ENCODE measurements around the gene CCDC47. TPM values are rescaled to one million over a fixed set of nuclear protein-coding genes. Genes with fewer than 3 reads are reported as not detected.

Gene CCDC47
- total and polyA plus RNA-seq, 2 of the 13 experiments (the other 11 are each of a cell fraction or from before 2014, with no cell fraction given): 59.3 to 99.5 TPM

GRCh38 chr17:63704259-63704576 is 69.2 kb downstream of the CCDC47 start (continued):
- no peak for TF ChIP-seq KIAA2018 (CRISPR knock-in tag; IDR thresholded peaks at IDR 0.05; ENCODE audit: borderline replicate concordance)

- H3K27me3 ChIP-seq (ENCODE audit: control insufficient read depth in 1 of 2, insufficient read depth in 2 of 2, low read length in 2 of 2): no peaks in the 10 kb centered on the region
- in situ Hi-C loops (cut with HindIII; ENCODE audit: extremely low pct_ligation_motif_present, low pct_unique_long_range_greater_than_20kb): no loop called here
- no peak for FAIRE-seq
- ChIA-PET CTCF (ENCODE audit: low intra/inter-chr PET ratio, low total read pairs) (no interaction called here), POLR2A (no interaction called here)
- intact Hi-C loops (cut with micrococcal nuclease; ENCODE audit: unreplicated experiment): no loop called here
- no peaks in the 10 kb centered on the region for H3K9me3 ChIP-seq (ENCODE audit: low read length)
- DNase-seq (ENCODE audit: low spot score): no peak
- no peak overlapping the region for H2AFZ ChIP-seq (ENCODE audit: low read length)
- H3K36me3 ChIP-seq (replicated peaks in 1 of 2; ENCODE audit: control insufficient read depth in 1 of 2, insufficient read depth in 2 of 2, low read length in 2 of 2): peaks cover 1 to 5% of the 10 kb centered on the region in 2 experiments; a peak in 3 of 5 replicates
- no peak overlapping the region for H3K27ac ChIP-seq (ENCODE audit: extremely low read length, insufficient read depth, low read length)
- no peaks in the 10 kb centered on the region for H3K79me2 ChIP-seq (ENCODE audit: insufficient read depth, low read length)
- no TSS peak for BruUV-seq (replicated peaks)
- no peaks in the 10 kb centered on the region for H4K20me1 ChIP-seq (ENCODE audit: insufficient read depth, low read length)
- WGBS (ENCODE audit: low lambda C conversion rate): 90% methylated on average over 15 of the region's 16 CpGs
- H3K4me1 ChIP-seq (ENCODE audit: insufficient read depth, low read length): peaks cover 6% of the 10 kb centered on the region
- no peak overlapping the region for H3K4me2 ChIP-seq (ENCODE audit: low read depth, low read length)
- H3K4me3 ChIP-seq (replicated peaks in 1 of 3; ENCODE audit: insufficient read depth in 1 of 3, low read depth in 2 of 3, low read length in 3 of 3): no peak overlapping the region
- no peak for ATAC-seq
- H3K9ac ChIP-seq (ENCODE audit: insufficient read depth, low read depth, low read length): no peak overlapping the region
- TF ChIP-seq ZNF10 (CRISPR knock-in tag; IDR thresholded peaks at IDR 0.05; ENCODE audit: borderline replicate concordance, low read depth): no peak
These were observed 69.7 kb downstream of the CCDC47 start for GRCh38 chr17:63703556-63704258.
